CD4-positive, alpha-beta T cell treated with Interleukin-6 for 4 hours (primary cell): ENCODE results near the gene C19orf44.

Experiments used
- DNase-seq: peaks from one replicate; pipeline ENCODE4 v3.0.0-alpha.2; 2020; ENCODE audit warnings: mixed read lengths

The C19orf44 gene

GRCh38 chr19:16518483-16519229 is 22.5 kb downstream of the C19orf44 start:
- DNase-seq, result no peak

- DNase-seq, result no peak
Measured at GRCh38 chr19:16519230-16519687, 23.1 kb downstream of the C19orf44 start.

- DNase-seq, result no peak
Measured at GRCh38 chr19:16520074-16520973, 24.1 kb downstream of the C19orf44 start.

- DNase-seq, result no peak
Measured at GRCh38 chr19:16520986-16521624, 24.9 kb downstream of the C19orf44 start.

- no peak for DNase-seq
Measured at GRCh38 chr19:16521715-16522289, 25.6 kb downstream of the C19orf44 start.

- no peak for DNase-seq
Measured at GRCh38 chr19:16522559-16523377, 26.6 kb downstream of the C19orf44 start.

GRCh38 chr19:16524991-16525734 is 29.0 kb downstream of the C19orf44 start:
- DNase-seq, result no peak

- DNase-seq, result no peak
Measured at GRCh38 chr19:16525751-16526481, 29.7 kb downstream of the C19orf44 start.

GRCh38 chr19:16527334-16527935 is 31.2 kb downstream of the C19orf44 start:
- DNase-seq, result no peak

GRCh38 chr19:16527971-16528521 is 31.9 kb downstream of the C19orf44 start:
- DNase-seq, result peak; percentile 58

GRCh38 chr19:16529466-16530144 is 33.4 kb downstream of the C19orf44 start:
- DNase-seq, result no peak

GRCh38 chr19:16530540-16531379 is 34.6 kb downstream of the C19orf44 start:
- no peak for DNase-seq

GRCh38 chr19:16531380-16531669 is 35.1 kb downstream of the C19orf44 start:
- DNase-seq, result no peak

GRCh38 chr19:16532440-16533234 is 36.4 kb downstream of the C19orf44 start:
- DNase-seq, result no peak

- no peak for DNase-seq
Measured at GRCh38 chr19:16535381-16535780, 39.2 kb downstream of the C19orf44 start.

- DNase-seq, result no peak
Measured at GRCh38 chr19:16536130-16536529, 39.9 kb downstream of the C19orf44 start.

GRCh38 chr19:16537111-16537510 is 40.9 kb downstream of the C19orf44 start:
- no peak for DNase-seq

- DNase-seq, result no peak
Measured at GRCh38 chr19:16540948-16541347, 44.8 kb downstream of the C19orf44 start.
